Measurements from ENCODE around the gene SNRNP48. TPM values are rescaled to one million over a fixed set of nuclear protein-coding genes. Genes with fewer than 3 reads are reported as not detected.

SNRNP48 gene
- total RNA-seq, 4 donors from 2014 or later = 10.2 to 39.7 (median 14.6) TPM

GRCh38 chr6:7559196-7559595 lies 30.8 kb upstream of the SNRNP48 start:
- H3K27ac ChIP-seq = no peak overlapping the region
- DNase-seq = no peak
- H3K27me3 ChIP-seq = peaks cover 0 to 4% of the 10 kb centered on the region in 2 donors
- H3K4me1 ChIP-seq = no peaks in the 10 kb centered on the region
- intact Hi-C loops (cut with DNase I; ENCODE audit: low total_unique reads) = no loop called here
- no peaks in the 10 kb centered on the region for H3K36me3 ChIP-seq
- no peak overlapping the region for H3K4me3 ChIP-seq
- TF ChIP-seq POLR2A (IDR thresholded peaks at IDR 0.05) = no peak
- no peak for TF ChIP-seq CTCF (IDR thresholded peaks at IDR 0.05)
- H3K9me3 ChIP-seq = no peaks in the 10 kb centered on the region

GRCh38 chr6:7559651-7560385 lies 30.2 kb upstream of the SNRNP48 start:
- no peak for DNase-seq
- TF ChIP-seq POLR2A (IDR thresholded peaks at IDR 0.05) = no peak
- TF ChIP-seq CTCF (IDR thresholded peaks at IDR 0.05) = no peak
- intact Hi-C loops (cut with DNase I; ENCODE audit: low total_unique reads) = no loop called here

GRCh38 chr6:7561153-7561964 lies 28.6 kb upstream of the SNRNP48 start:
- H3K27me3 ChIP-seq = peaks cover 0 to 4% of the 10 kb centered on the region in 2 donors
- no peaks in the 10 kb centered on the region for H3K4me1 ChIP-seq
- H3K27ac ChIP-seq = no peak overlapping the region
- TF ChIP-seq POLR2A (IDR thresholded peaks at IDR 0.05) (no peak), CTCF (IDR thresholded peaks at IDR 0.05) (no peak)
- H3K9me3 ChIP-seq = no peaks in the 10 kb centered on the region
- no peak for DNase-seq
- intact Hi-C loops (cut with DNase I; ENCODE audit: low total_unique reads) = no loop called here
- H3K4me3 ChIP-seq = no peak overlapping the region
- H3K36me3 ChIP-seq = no peaks in the 10 kb centered on the region

More at GRCh38 chr6:7559651-7560385, 30.2 kb upstream of the SNRNP48 start:
- Histone ChIP-seq H3K4me1 (no peaks in the 10 kb centered on the region), H3K27me3 (peaks cover 0 to 4% of the 10 kb centered on the region in 2 donors), H3K27ac (no peak overlapping the region), H3K9me3 (no peaks in the 10 kb centered on the region), H3K4me3 (no peak overlapping the region), H3K36me3 (no peaks in the 10 kb centered on the region)

GRCh38 chr6:7562769-7563168 lies 27.2 kb upstream of the SNRNP48 start:
- DNase-seq = no peak
- TF ChIP-seq POLR2A (IDR thresholded peaks at IDR 0.05) (no peak), CTCF (IDR thresholded peaks at IDR 0.05) (no peak)
- Histone ChIP-seq H3K4me3 (no peak overlapping the region), H3K9me3 (no peaks in the 10 kb centered on the region), H3K27ac (no peak overlapping the region), H3K4me1 (no peaks in the 10 kb centered on the region), H3K36me3 (no peaks in the 10 kb centered on the region), H3K27me3 (peaks cover 0 to 4% of the 10 kb centered on the region in 2 donors)
- intact Hi-C loops (cut with DNase I; ENCODE audit: low total_unique reads) = no loop called here

- no peak overlapping the region for H3K27ac ChIP-seq
- no peaks in the 10 kb centered on the region for H3K9me3 ChIP-seq
- H3K36me3 ChIP-seq = no peaks in the 10 kb centered on the region
- TF ChIP-seq POLR2A (IDR thresholded peaks at IDR 0.05) = no peak
- TF ChIP-seq CTCF (IDR thresholded peaks at IDR 0.05) = no peak
- intact Hi-C loops (cut with DNase I; ENCODE audit: low total_unique reads) = no loop called here
- H3K27me3 ChIP-seq = no peaks in the 10 kb centered on the region
- DNase-seq = no peak
- no peaks in the 10 kb centered on the region for H3K4me1 ChIP-seq
- H3K4me3 ChIP-seq = no peak overlapping the region
Observed at GRCh38 chr6:7566107-7566506, 23.9 kb upstream of the SNRNP48 start.

Data from uterus (tissue), 4 donors.